Hepatocyte (in vitro differentiated cells): Measurements from ENCODE around the gene HYAL3.

Experiments
- EZH2 ChIP-seq: fragments of 200-600 bp; sonication (generic); IDR thresholded peaks from 2 replicates; pipeline ENCODE4 v1.6.1; 2016; ENCODE audit warnings: antibody characterized with exemption, mild to moderate bottlenecking, borderline replicate concordance
- TF ChIP-seq, protein P1 (sequence below): fragments of 200-600 bp; sonication (generic); IDR thresholded peaks from 2 replicates; pipeline ENCODE4 v1.5.1; 2016; ENCODE audit warnings: antibody characterized with exemption, mild to moderate bottlenecking; ENCODE audit not compliant: poor library complexity

- TF ChIP-seq EZH2: no peak
- TF ChIP-seq, protein P1, sequence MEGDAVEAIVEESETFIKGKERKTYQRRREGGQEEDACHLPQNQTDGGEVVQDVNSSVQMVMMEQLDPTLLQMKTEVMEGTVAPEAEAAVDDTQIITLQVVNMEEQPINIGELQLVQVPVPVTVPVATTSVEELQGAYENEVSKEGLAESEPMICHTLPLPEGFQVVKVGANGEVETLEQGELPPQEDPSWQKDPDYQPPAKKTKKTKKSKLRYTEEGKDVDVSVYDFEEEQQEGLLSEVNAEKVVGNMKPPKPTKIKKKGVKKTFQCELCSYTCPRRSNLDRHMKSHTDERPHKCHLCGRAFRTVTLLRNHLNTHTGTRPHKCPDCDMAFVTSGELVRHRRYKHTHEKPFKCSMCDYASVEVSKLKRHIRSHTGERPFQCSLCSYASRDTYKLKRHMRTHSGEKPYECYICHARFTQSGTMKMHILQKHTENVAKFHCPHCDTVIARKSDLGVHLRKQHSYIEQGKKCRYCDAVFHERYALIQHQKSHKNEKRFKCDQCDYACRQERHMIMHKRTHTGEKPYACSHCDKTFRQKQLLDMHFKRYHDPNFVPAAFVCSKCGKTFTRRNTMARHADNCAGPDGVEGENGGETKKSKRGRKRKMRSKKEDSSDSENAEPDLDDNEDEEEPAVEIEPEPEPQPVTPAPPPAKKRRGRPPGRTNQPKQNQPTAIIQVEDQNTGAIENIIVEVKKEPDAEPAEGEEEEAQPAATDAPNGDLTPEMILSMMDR: no peak
Measured at GRCh38 chr3:50278123-50278879, 20.9 kb downstream of the HYAL3 start.
